Activated CD8-positive, alpha-beta T cell treated with anti-CD3 and anti-CD28 coated beads for 36 hours (primary cell): ENCODE measurements around the gene TMEM219. TPM values are rescaled to one million over a fixed set of nuclear protein-coding genes. Genes with fewer than 3 reads are reported as not detected.

Experiments
- ATAC-seq: fragments of 200-7000 bp; cut with Tn5 transposase; one replicate; pipeline ENCODE4 v1.10.0; 2021; ENCODE audit warnings: mild to moderate bottlenecking, moderate library complexity
- CTCF ChIA-PET: fragments of 350-600 bp; sonication (Branson Sonifier 250); formaldehyde crosslinking; loops from one replicate; lab custom pipeline; 2021; ENCODE audit warnings: antibody characterized with exemption; lab: Charles Lee
- POLR2A ChIA-PET: fragments of 350-600 bp; sonication (Branson Sonifier 250); formaldehyde crosslinking; loops from one replicate; lab custom pipeline; 2021; ENCODE audit warnings: antibody characterized with exemption; lab: Charles Lee
- DNase-seq: peaks from one replicate; pipeline ENCODE4 v3.0.0-alpha.2; 2020
- H3K27ac Mint-ChIP-seq: one replicate; pipeline ENCODE4 v1.8.0; 2021; ENCODE audit warnings: mild to moderate bottlenecking, mixed read lengths
- H3K27me3 Mint-ChIP-seq: one replicate; pipeline ENCODE4 v1.8.0; 2021; ENCODE audit warnings: mixed read lengths
- H3K36me3 Mint-ChIP-seq: one replicate; pipeline ENCODE4 v1.8.0; 2021; ENCODE audit warnings: low read depth, mixed read lengths
- H3K4me1 Mint-ChIP-seq: one replicate; pipeline ENCODE4 v1.8.0; 2021; ENCODE audit warnings: low read depth, mixed read lengths
- H3K4me3 Mint-ChIP-seq: one replicate; pipeline ENCODE4 v1.8.0; 2021; ENCODE audit warnings: mild to moderate bottlenecking, moderate library complexity, mixed read lengths
- H3K9me3 Mint-ChIP-seq: one replicate; pipeline ENCODE4 v1.8.0; 2021; ENCODE audit warnings: mixed read lengths
- intact Hi-C: fragments of 100-400 bp; cut with micrococcal nuclease; formaldehyde crosslinking; loops from one replicate; pipeline ENCODE4 v1.10.0; 2022
- total RNA-seq, 2 experiments: library from RNA; stranded (reverse); gene quantifications; one replicate each; pipeline ENCODE4 v1.2.3, GENCODE V29; 2021
- TF ChIP-seq, protein P1 (sequence below): fragments of 200-600 bp; IDR thresholded peaks from one replicate; pipeline ENCODE4 v1.8.0; 2022; ENCODE audit warnings: antibody characterized with exemption, mild to moderate bottlenecking

Gene TMEM219
- total RNA-seq, 2 experiments from 2014 or later = 31.9 to 34.9 TPM

DNA sequence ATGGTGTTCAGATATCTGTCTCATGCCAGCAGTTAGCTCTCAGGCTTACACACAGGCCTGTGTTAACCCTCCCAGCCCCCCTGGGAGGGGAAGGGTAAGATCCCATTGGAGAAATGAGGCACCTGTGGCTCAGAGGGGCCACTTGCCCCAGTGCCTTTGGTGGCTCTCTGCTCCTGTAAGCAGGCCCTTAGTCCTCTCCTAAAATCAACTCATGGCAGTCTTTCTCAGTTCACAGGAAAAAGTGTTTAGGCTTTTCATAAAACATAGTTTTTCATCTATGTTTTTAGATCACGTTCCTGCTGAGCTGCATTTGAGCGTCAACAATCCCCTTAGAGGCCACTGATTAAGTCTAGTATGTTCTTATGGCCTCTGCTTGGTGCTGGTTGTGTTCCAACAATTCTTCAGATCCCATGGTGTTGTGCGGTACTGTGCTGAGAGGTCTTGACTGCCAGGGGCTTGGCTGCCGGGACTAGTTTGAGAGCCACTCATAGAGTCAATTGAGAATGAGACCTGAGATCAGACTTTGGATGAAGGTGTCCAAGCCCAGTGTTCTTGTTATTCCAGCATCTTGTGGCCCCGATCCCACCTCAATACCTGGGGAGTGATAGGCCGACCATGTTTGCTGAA, 22.4 kb downstream of the TMEM219 start:
- Mint-ChIP-seq H3K36me3 (peaks cover 41% of the 10 kb centered on the region), H3K9me3 (no peaks in the 10 kb centered on the region), H3K27ac (no peak overlapping the region), H3K4me3 (no peak overlapping the region), H3K4me1 (no peaks in the 10 kb centered on the region), H3K27me3 (no peaks in the 10 kb centered on the region)
- intact Hi-C loops = no loop called here
- no peak for DNase-seq
- ChIA-PET POLR2A (interaction anchor here (0.6 to 4.8 kb wide), 3 partner anchors 11 to 573 kb away, joined by 4 to 21 read pairs (median 4); partner anchors contain the start of genes HIRIP3, INO80E and TMEM219), CTCF (no interaction called here)
- ATAC-seq = no peak
- TF ChIP-seq, protein P1, sequence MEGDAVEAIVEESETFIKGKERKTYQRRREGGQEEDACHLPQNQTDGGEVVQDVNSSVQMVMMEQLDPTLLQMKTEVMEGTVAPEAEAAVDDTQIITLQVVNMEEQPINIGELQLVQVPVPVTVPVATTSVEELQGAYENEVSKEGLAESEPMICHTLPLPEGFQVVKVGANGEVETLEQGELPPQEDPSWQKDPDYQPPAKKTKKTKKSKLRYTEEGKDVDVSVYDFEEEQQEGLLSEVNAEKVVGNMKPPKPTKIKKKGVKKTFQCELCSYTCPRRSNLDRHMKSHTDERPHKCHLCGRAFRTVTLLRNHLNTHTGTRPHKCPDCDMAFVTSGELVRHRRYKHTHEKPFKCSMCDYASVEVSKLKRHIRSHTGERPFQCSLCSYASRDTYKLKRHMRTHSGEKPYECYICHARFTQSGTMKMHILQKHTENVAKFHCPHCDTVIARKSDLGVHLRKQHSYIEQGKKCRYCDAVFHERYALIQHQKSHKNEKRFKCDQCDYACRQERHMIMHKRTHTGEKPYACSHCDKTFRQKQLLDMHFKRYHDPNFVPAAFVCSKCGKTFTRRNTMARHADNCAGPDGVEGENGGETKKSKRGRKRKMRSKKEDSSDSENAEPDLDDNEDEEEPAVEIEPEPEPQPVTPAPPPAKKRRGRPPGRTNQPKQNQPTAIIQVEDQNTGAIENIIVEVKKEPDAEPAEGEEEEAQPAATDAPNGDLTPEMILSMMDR = no peak

DNA sequence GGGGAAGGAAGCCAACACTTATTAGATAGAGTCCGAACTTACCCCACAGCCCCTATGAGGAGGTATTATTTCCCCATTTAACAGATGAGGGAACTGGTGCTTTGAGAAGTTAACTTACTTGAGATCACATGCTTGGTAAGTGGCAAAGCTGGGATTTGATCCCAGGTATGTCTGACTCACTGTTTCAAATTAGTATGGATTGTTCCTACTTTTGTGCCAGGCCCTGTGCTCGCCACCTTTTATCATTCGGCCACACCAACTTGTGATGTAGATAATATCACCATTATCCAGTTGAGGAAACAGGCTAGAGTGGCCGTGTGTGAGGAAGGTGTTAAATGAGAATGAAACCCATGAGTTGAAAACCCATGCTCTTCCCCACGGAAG, 22.9 kb downstream of the TMEM219 start:
- Mint-ChIP-seq H3K36me3 (peaks cover 36% of the 10 kb centered on the region), H3K4me3 (no peak overlapping the region), H3K4me1 (no peaks in the 10 kb centered on the region), H3K27me3 (no peaks in the 10 kb centered on the region), H3K9me3 (no peaks in the 10 kb centered on the region), H3K27ac (no peak overlapping the region)
- CTCF ChIA-PET = interaction anchor here (1.4 kb wide), 1 partner anchor 25 kb away, joined by 4 read pairs; no protein-coding TSS in a partner anchor
- TF ChIP-seq, protein P1 = no peak
- no peak for DNase-seq
- no peak for ATAC-seq
- POLR2A ChIA-PET = interaction anchor here (1.7 to 3.0 kb wide), 2 partner anchors 11 to 23 kb away, joined by 4 to 17 read pairs; partner anchors contain the start of genes HIRIP3, INO80E and TMEM219
- intact Hi-C loops = no loop called here

DNA sequence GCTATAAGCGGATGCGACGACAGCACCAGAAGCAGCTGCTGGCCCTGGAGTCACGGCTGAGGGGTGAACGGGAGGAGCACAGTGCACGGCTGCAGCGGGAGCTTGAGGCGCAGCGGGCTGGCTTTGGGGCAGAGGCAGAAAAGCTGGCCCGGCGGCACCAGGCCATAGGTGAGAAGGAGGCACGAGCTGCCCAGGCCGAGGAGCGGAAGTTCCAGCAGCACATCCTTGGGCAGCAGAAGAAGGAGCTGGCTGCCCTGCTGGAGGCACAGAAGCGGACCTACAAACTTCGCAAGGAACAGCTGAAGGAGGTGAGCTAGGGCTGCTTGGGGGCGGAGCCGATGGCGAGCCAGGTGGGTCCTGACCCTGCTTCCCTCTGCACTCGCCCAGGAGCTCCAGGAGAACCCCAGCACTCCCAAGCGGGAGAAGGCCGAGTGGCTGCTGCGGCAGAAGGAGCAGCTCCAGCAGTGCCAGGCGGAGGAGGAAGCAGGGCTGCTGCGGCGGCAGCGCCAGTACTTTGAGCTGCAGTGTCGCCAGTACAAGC, 23.5 kb downstream of the TMEM219 start:
- DNase-seq (no peak), ATAC-seq (no peak)
- TF ChIP-seq, protein P1 = no peak
- intact Hi-C loops = no loop called here
- no peak overlapping the region for H3K27ac Mint-ChIP-seq
- H3K27me3 Mint-ChIP-seq = no peaks in the 10 kb centered on the region
- H3K9me3 Mint-ChIP-seq = no peaks in the 10 kb centered on the region
- no peak overlapping the region for H3K4me3 Mint-ChIP-seq
- peaks cover 35% of the 10 kb centered on the region for H3K36me3 Mint-ChIP-seq
- H3K4me1 Mint-ChIP-seq = no peaks in the 10 kb centered on the region
- CTCF ChIA-PET = interaction anchor here (1.0 to 1.4 kb wide), 3 partner anchors 11 to 47 kb away, joined by 3 to 5 read pairs (median 4); no protein-coding TSS in a partner anchor
- POLR2A ChIA-PET = interaction anchor here (0.7 to 3.0 kb wide), 4 partner anchors 10 to 58 kb away, joined by 3 to 17 read pairs (median 4); partner anchors contain the start of genes HIRIP3, INO80E and TMEM219

DNA sequence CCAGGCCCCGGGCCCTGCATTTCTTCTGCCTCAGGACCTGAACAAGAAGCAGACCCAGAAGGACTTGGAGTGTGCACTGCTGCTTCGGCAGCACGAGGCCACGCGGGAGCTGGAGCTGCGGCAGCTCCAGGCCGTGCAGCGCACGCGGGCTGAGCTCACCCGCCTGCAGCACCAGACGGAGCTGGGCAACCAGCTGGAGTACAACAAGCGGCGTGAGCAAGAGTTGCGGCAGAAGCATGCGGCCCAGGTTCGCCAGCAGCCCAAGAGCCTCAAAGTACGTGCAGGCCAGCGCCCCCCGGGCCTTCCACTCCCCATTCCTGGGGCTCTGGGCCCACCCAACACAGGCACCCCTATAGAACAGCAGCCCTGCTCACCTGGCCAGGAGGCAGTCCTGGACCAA, 24.4 kb downstream of the TMEM219 start:
- peaks cover 34% of the 10 kb centered on the region for H3K36me3 Mint-ChIP-seq
- ATAC-seq (no peak), DNase-seq (no peak)
- no peak overlapping the region for H3K27ac Mint-ChIP-seq
- TF ChIP-seq, protein P1 = no peak
- no peaks in the 10 kb centered on the region for H3K4me1 Mint-ChIP-seq
- H3K27me3 Mint-ChIP-seq = no peaks in the 10 kb centered on the region
- ChIA-PET CTCF (interaction anchor here (1.0 to 1.4 kb wide), 3 partner anchors 12 to 46 kb away, joined by 3 to 5 read pairs (median 4); no protein-coding TSS in a partner anchor), POLR2A (interaction anchor here (0.8 to 3.0 kb wide), 2 partner anchors 10 to 59 kb away, joined by 3 to 17 read pairs; partner anchors contain the start of genes HIRIP3 and INO80E)
- intact Hi-C loops = no loop called here
- no peak overlapping the region for H3K4me3 Mint-ChIP-seq
- no peaks in the 10 kb centered on the region for H3K9me3 Mint-ChIP-seq
